ENCODE measurements around the gene ACSS1.
A peak's percentile ranks its signal among the peaks of the same experiment; 100 is the strongest.
"Not testable (repeated sequence)": the region's sequence is repeated elsewhere in the genome, so short reads cannot be mapped to it uniquely, and the experiment has no call there.

The ACSS1 gene

GRCh38 chr20:25009218-25010145 lies 48.5 kb downstream of the ACSS1 start:
- DNase-seq, result no peak

- DNase-seq, result no peak
Measured at GRCh38 chr20:25008388-25009217, 49.3 kb downstream of the ACSS1 start.

- no peak for DNase-seq
Measured at GRCh38 chr20:25007491-25008305, 50.2 kb downstream of the ACSS1 start.

DNA sequence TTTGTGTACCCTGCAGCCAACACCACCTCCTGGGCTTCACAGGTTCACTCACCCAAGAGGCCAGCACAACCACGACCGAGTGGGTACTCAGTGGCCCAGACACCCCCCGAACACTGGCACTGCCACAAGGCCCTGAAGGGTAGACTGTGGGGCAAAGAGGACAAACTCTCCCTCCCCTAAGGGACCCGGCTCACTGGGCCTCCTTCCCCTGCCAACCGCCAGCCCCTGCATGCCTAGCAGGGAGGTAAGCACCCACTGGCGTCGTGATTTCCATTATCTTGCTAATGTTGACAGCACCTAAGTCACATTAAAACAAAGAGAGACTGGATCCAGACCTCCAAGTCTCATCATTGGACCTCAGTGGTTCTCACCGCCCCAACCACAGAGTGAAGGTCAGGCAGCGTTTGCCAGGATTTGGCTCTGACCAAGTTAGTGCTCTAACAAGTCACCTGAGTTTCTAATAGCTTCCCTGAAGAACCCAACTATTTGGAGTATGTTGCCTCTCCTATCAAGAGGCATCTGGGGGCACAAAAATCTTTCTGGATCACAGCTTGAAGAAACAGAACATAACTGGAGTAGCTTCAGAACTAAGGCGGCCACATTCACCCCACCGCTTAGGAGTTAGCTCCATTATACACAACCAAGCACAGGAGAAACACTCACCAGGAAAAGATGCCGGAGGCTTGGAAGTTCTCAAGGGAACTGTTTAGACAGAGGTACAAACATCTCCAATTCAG lies 51.3 kb downstream of the ACSS1 start:
- no peak for DNase-seq

DNA sequence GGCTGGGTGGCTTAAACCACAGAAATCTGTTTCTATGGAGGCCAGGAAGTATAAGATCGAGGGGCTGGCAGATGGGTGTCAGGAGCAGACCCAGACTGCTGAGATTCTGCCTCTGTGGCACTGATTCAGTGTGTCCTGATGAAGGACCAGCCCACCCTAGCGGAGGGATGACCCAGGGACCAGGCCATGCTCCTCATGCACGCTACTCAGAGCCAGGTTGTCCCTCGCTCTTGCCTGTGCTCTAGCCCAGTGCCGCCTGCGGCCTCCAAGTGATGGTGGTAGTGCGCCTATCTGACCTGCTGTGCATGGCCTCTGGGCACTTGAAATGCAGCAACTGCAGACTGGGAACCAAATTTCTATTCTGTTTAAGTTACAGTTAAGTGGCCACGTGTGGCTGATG lies 52.3 kb downstream of the ACSS1 start:
- DNase-seq, result no peak

- no peak for DNase-seq
Measured at GRCh38 chr20:25005220-25005619, 52.7 kb downstream of the ACSS1 start.

- DNase-seq, result no peak
Measured at GRCh38 chr20:25003002-25003401, 54.9 kb downstream of the ACSS1 start.

DNA sequence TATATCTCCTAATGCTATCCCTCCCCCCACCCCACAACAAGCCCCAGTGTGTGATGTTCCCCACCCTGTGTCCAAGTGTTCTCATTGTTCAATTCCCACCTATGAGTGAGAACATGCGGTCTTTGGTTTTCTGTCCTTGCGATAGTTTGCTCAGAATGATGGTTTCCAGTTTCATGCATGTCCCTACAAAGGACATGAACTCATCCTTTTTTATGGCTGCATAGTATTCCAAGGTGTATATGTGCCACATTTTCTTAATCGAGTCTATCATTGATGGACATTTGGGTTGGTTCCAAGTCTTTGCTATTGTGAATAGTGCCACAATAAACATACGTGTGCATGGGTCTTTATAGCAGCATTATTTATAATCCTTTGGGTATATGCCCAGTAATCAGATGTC lies 56.6 kb downstream of the ACSS1 start:
- not testable (repeated sequence) for DNase-seq

GRCh38 chr20:25000268-25000801 lies 57.6 kb downstream of the ACSS1 start:
- DNase-seq, result no peak

GRCh38 chr20:24999568-24999967 lies 58.4 kb downstream of the ACSS1 start:
- DNase-seq, result no peak

DNA sequence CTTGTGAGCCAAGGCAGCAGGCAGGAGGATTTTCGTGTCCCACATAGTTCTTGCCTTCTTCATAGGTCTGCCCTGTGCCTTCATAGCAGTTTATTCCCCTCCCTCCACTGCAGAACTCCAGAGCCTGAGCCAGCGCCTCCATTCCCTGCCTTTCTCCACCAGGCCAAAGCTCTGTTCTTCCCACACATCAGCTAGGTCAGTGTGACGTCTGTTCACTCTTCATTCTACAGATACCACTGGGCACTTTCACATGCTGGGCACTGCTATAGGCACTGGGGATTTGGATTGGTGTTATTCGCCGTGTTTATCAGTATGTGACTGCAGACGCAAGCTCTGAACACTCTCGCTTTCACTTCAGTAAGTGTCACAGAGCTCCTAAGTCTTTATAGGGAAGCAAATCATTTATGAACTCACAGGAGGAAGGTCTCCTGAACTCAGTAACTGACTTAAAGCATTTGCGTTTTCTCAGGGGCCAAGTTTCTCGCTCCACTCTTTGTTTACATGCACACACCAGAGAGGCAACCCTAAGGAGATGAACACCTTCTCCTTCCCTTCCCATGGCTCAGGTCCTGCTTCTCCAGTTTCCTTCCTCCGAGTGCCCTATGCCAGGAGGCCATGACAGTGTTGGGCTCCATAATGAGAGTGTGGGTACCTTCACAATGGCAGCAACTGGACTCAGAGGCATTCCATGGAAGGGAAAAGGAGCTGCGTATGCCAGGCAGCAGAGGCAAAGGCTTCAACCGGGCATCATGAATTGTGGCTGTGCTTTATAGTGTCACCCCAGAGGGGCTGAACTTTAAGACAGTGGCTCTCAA lies 59.1 kb downstream of the ACSS1 start:
- DNase-seq, result no peak

- DNase-seq, result no peak
Measured at GRCh38 chr20:24998121-24998520, 59.8 kb downstream of the ACSS1 start.

- no peak for DNase-seq
Measured at GRCh38 chr20:24996449-24997377, 61.2 kb downstream of the ACSS1 start.

GRCh38 chr20:24995741-24996448 lies 62.0 kb downstream of the ACSS1 start:
- DNase-seq, result no peak

- peak; percentile 43 to 63 for DNase-seq
Measured at GRCh38 chr20:24994470-24995368, 63.2 kb downstream of the ACSS1 start.

GRCh38 chr20:24994186-24994465 lies 63.8 kb downstream of the ACSS1 start:
- DNase-seq, result no peak

GRCh38 chr20:24993337-24994185 lies 64.4 kb downstream of the ACSS1 start:
- DNase-seq, result no peak

All from bone marrow (tissue), 2 donors.